ENCODE data around the gene GPD1.

GRCh38 chr12:50104417-50105366 is 884 bp downstream of the GPD1 start:
- TF ChIP-seq POLR2A (IDR thresholded peaks at IDR 0.05) (no peak), CTCF (IDR thresholded peaks at IDR 0.05 in 8 of 11, conservative IDR thresholded peaks at IDR 0.05 in 3 of 11) (no peak), POLR2AphosphoS5 (IDR thresholded peaks at IDR 0.05) (no peak)

Data from spleen (tissue), 7 donors.